Hindlimb muscle (tissue), 1 donor: Measurements from ENCODE around the gene HDLBP. TPM values are rescaled to one million over a fixed set of nuclear protein-coding genes. Genes with fewer than 3 reads are reported as not detected.

Source experiments
- DNase-seq: peaks from one replicate; pipeline ENCODE4 v3.0.0-alpha.2; 2013
- polyA plus RNA-seq: library from polyadenylated mRNA; unstranded; fragments of 120-200 nt; gene quantifications from one replicate; pipeline ENCODE4 v1.2.1, GENCODE V29; 2013; ENCODE audit not compliant: insufficient read length

The HDLBP gene
- polyA plus RNA-seq, 1 donor, result 357 TPM

GRCh38 chr2:241249654-241250053 is 65.8 kb downstream of the HDLBP start:
- DNase-seq, result no peak

GRCh38 chr2:241248897-241249296 is 66.6 kb downstream of the HDLBP start:
- DNase-seq, result no peak

GRCh38 chr2:241248289-241248688 is 67.2 kb downstream of the HDLBP start:
- DNase-seq, result no peak

- no peak for DNase-seq
These were observed 71.1 kb downstream of the HDLBP start for GRCh38 chr2:241244368-241244767.

GRCh38 chr2:241242306-241242705 is 73.2 kb downstream of the HDLBP start:
- DNase-seq, result no peak

- DNase-seq, result no peak
These were observed 73.8 kb downstream of the HDLBP start for GRCh38 chr2:241241669-241242068.

- no peak for DNase-seq
These were observed 75.0 kb downstream of the HDLBP start for GRCh38 chr2:241240320-241241004.

- DNase-seq, result no peak
These were observed 75.8 kb downstream of the HDLBP start for GRCh38 chr2:241239552-241240202.

GRCh38 chr2:241238693-241239198 is 76.7 kb downstream of the HDLBP start:
- DNase-seq, result no peak

- no peak for DNase-seq
These were observed 77.5 kb downstream of the HDLBP start for GRCh38 chr2:241237949-241238371.

GRCh38 chr2:241237047-241237446 is 78.4 kb downstream of the HDLBP start:
- DNase-seq, result no peak

- no peak for DNase-seq
These were observed 79.4 kb downstream of the HDLBP start for GRCh38 chr2:241235859-241236593.

GRCh38 chr2:241234962-241235740 is 80.3 kb downstream of the HDLBP start:
- no peak for DNase-seq

- no peak for DNase-seq
These were observed 81.2 kb downstream of the HDLBP start for GRCh38 chr2:241234066-241234790.

GRCh38 chr2:241232736-241233575 is 82.5 kb downstream of the HDLBP start:
- DNase-seq, result no peak

- DNase-seq, result no peak
These were observed 85.0 kb downstream of the HDLBP start for GRCh38 chr2:241230435-241230834.

- DNase-seq, result no peak
These were observed 85.7 kb downstream of the HDLBP start for GRCh38 chr2:241229563-241230401.

GRCh38 chr2:241228860-241229516 is 86.5 kb downstream of the HDLBP start:
- no peak for DNase-seq

GRCh38 chr2:241228081-241228859 is 87.2 kb downstream of the HDLBP start:
- DNase-seq, result no peak
